ENCODE data around the gene ZNF550.
"Not testable (repeated sequence)": the region's sequence is repeated elsewhere in the genome, so short reads cannot be mapped to it uniquely, and the experiment has no call there.

Gene ZNF550

GRCh38 chr19:57559008-57559403 is 657 bp downstream of the ZNF550 start:
- peak overlapping the region; percentile 99 for H3K4me3 Mint-ChIP-seq
- peaks cover 1% of the 10 kb centered on the region for H3K27me3 Mint-ChIP-seq
- peaks cover 45% of the 10 kb centered on the region for H3K4me1 Mint-ChIP-seq
- H3K27ac Mint-ChIP-seq, result peak overlapping the region; percentile 91
- H3K36me3 Mint-ChIP-seq, result peaks cover 46% of the 10 kb centered on the region
- H3K9me3 Mint-ChIP-seq, result peaks cover 26% of the 10 kb centered on the region

GRCh38 chr19:57558525-57558924 is 1.1 kb downstream of the ZNF550 start:
- peak overlapping the region; percentile 91 for H3K27ac Mint-ChIP-seq
- H3K4me3 Mint-ChIP-seq, result peak overlapping the region; percentile 99
- H3K27me3 Mint-ChIP-seq, result peaks cover 1% of the 10 kb centered on the region
- H3K36me3 Mint-ChIP-seq, result peaks cover 49% of the 10 kb centered on the region
- H3K9me3 Mint-ChIP-seq, result peaks cover 26% of the 10 kb centered on the region
- H3K4me1 Mint-ChIP-seq, result peaks cover 45% of the 10 kb centered on the region

DNA sequence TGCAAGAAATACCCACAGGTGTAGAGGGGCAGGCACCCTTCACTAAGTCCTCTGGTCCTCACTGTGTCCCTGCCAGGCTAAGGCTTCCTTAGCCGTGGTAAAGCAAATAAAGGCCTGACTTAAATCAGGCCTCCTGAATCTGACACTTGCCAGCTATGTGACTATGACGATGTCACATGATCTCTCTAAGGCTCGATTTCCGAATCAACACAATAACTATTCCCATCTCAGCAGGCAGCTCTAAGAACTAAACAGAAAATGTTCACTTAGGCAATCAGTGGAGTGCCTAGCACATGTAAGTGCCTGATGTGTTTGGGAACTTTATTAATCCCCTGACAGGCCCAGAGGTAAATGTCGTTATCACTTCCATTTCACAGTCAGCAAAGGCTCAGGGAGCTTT is 2.0 kb downstream of the ZNF550 start:
- Mint-ChIP-seq H3K4me3 (peak overlapping the region; percentile 99), H3K9me3 (peaks cover 29% of the 10 kb centered on the region), H3K27me3 (peaks cover 1% of the 10 kb centered on the region), H3K4me1 (peaks cover 45% of the 10 kb centered on the region), H3K27ac (no peak overlapping the region), H3K36me3 (peaks cover 56% of the 10 kb centered on the region)

DNA sequence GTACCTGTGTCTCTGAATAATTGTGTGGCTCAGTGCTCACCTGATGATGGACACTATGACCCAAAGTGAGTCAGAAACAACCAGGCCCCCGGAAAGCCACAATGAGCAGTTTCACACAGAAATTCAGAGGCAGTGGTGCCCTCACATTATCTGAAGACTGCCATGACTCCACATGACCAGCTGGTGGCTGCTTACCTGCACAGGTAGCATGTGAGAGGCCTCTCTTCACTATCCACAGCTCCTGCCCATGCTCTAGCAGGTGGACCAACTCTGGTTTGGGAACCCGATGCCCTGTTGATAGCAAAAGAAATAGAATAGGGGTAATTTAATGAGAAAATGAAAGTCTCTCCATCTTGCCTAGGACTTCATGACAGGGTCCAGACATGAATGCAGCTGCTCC is 7.2 kb downstream of the ZNF550 start:
- Mint-ChIP-seq H3K27me3 (no peaks in the 10 kb centered on the region), H3K36me3 (peaks cover 86% of the 10 kb centered on the region), H3K9me3 (peaks cover 43% of the 10 kb centered on the region), H3K27ac (no peak overlapping the region), H3K4me1 (peaks cover 11% of the 10 kb centered on the region), H3K4me3 (no peak overlapping the region)

- H3K27me3 Mint-ChIP-seq, result no peaks in the 10 kb centered on the region
- no peak overlapping the region for H3K27ac Mint-ChIP-seq
- peaks cover 56% of the 10 kb centered on the region for H3K9me3 Mint-ChIP-seq
- H3K4me1 Mint-ChIP-seq, result no peaks in the 10 kb centered on the region
- H3K4me3 Mint-ChIP-seq, result no peak overlapping the region
- peaks cover 81% of the 10 kb centered on the region for H3K36me3 Mint-ChIP-seq
Measured at GRCh38 chr19:57546513-57546912, 13.2 kb downstream of the ZNF550 start.

DNA sequence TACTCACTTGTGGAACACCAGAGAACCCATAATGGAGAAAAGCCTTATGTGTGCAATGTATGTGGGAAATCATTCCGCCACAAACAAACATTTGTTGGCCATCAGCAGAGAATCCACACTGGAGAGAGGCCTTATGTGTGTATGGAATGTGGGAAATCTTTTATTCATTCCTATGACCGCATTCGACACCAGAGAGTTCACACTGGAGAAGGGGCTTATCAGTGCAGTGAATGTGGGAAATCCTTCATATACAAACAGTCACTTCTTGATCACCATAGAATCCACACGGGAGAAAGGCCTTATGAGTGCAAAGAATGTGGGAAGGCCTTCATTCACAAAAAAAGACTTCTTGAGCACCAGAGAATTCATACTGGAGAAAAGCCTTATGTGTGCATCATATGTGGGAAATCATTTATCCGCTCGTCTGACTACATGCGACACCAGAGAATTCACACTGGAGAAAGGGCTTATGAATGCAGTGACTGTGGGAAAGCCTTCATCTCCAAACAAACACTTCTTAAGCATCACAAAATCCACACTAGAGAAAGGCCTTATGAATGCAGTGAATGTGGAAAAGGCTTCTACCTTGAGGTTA is 21.6 kb downstream of the ZNF550 start:
- Mint-ChIP-seq H3K27ac (no peak overlapping the region), H3K36me3 (peaks cover 90% of the 10 kb centered on the region), H3K27me3 (no peaks in the 10 kb centered on the region), H3K4me3 (no peak overlapping the region), H3K9me3 (peaks cover 30% of the 10 kb centered on the region), H3K4me1 (no peaks in the 10 kb centered on the region)

GRCh38 chr19:57527136-57527881 is 32.4 kb downstream of the ZNF550 start, which contains the start of gene ZNF549:
Gene ZNF549, plus strand, starts transcription at chr19:57527356. Its CDS starts 218 bp downstream, at chr19:57527574.
- Mint-ChIP-seq H3K4me3 (peak within 1 kb of the TSS; percentile 99), H3K9me3 (peaks cover 26% of the 10 kb centered on the region), H3K27ac (peak within 1 kb of the TSS; percentile 81), H3K27me3 (no peaks in the 10 kb centered on the region), H3K36me3 (peaks cover 40% of the 10 kb centered on the region), H3K4me1 (peaks cover 35% of the 10 kb centered on the region)

DNA sequence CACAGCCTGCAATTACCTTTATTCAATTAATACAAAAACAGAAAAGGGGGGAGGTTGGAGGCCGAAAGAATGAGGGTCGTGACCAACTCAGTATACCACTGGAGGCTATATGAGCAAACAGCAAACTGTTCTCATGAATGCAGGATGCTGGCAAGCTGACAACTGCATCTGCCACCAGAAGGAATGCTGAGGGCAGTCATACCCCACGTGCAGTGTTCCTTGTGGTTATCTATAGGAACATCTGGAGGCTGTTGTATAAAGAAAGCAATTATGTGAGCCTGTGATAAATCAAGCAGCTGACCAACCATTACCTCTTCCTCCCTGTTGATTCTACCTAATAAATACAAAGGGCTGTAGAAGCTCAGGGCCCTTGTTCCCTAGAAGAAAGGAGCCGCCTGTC is 41.6 kb downstream of the ZNF550 start:
- Mint-ChIP-seq H3K36me3 (peaks cover 55% of the 10 kb centered on the region), H3K9me3 (peaks cover 25% of the 10 kb centered on the region)
- H3K4me1 Mint-ChIP-seq, H3K4me3 Mint-ChIP-seq, H3K27ac Mint-ChIP-seq, H3K27me3 Mint-ChIP-seq: not testable (repeated sequence)

DNA sequence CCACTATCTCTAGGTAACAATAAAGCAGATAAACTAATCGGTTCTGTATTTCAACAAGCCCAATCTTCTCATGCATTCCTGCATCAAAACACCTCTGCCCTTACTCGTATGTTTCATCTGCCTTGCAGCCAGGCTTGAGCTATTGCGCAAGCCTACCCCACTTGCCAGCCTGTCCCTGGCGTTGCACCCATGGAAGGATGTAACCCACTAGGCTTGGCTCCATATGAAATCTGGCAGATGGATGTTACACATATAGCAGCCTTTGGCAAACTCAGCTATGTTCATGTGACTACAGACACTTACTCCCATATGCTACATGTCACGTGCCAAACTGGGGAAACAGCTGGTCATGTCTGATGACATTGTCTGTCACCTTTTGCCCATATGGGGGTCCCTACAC is 44.4 kb downstream of the ZNF550 start:
- Mint-ChIP-seq H3K4me1 (no peaks in the 10 kb centered on the region), H3K4me3 (no peak overlapping the region), H3K27ac (no peak overlapping the region), H3K36me3 (peaks cover 62% of the 10 kb centered on the region), H3K9me3 (peaks cover 18% of the 10 kb centered on the region), H3K27me3 (no peaks in the 10 kb centered on the region)

- no peak overlapping the region for H3K27ac Mint-ChIP-seq
- peaks cover 74% of the 10 kb centered on the region for H3K36me3 Mint-ChIP-seq
- no peak overlapping the region for H3K4me3 Mint-ChIP-seq
- H3K27me3 Mint-ChIP-seq, result no peaks in the 10 kb centered on the region
- H3K9me3 Mint-ChIP-seq, result peaks cover 33% of the 10 kb centered on the region
- H3K4me1 Mint-ChIP-seq, result no peaks in the 10 kb centered on the region
Measured at GRCh38 chr19:57512845-57513244, 46.8 kb downstream of the ZNF550 start.

DNA sequence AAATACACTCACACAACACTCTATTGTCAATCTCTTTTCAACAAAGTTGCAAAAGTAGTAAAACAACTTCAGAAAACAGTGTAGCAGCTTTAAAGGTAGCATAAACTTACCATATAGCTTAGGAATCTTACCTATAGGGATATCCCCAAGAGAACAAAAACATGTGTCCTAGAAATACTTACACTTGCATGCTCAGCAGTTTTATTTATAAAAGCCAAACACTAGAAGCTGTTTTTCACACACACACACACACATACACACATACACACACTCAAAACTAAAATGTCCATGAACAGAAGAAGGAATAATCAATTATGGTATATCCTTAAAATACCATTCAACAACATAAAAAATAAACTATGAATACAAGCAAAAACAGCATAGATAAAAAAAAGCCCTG is 48.2 kb downstream of the ZNF550 start:
- Mint-ChIP-seq H3K9me3 (peaks cover 33% of the 10 kb centered on the region), H3K36me3 (peaks cover 77% of the 10 kb centered on the region)

DNA sequence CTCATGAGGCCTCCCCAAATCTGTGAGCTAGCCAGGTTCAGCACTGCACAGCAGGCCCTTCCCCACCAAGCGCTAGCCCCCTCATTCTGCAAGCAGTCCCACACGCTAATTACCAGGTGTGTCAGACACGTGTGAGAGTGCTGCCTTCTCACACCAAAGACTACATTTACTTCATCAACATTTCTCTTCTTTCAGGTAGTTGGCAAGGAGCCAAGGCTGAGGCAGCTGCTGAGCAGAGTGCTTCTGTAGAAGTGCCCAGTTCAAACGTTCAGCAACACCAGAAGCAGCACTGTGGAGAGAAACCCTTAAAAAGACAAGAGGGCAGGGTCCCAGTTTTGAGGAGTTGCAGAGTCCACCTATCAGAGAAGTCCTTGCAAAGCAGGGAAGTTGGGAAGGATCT is 53.5 kb downstream of the ZNF550 start:
- Mint-ChIP-seq H3K4me3 (peak overlapping the region; percentile 8), H3K9me3 (peaks cover 33% of the 10 kb centered on the region), H3K4me1 (peaks cover 18% of the 10 kb centered on the region), H3K27ac (no peak overlapping the region), H3K36me3 (peaks cover 78% of the 10 kb centered on the region), H3K27me3 (no peaks in the 10 kb centered on the region)

More for the DNA sequence above, 48.2 kb downstream of the ZNF550 start:
- Mint-ChIP-seq H3K4me3 (no peak overlapping the region), H3K4me1 (no peaks in the 10 kb centered on the region), H3K27ac (no peak overlapping the region), H3K27me3 (no peaks in the 10 kb centered on the region)

DNA sequence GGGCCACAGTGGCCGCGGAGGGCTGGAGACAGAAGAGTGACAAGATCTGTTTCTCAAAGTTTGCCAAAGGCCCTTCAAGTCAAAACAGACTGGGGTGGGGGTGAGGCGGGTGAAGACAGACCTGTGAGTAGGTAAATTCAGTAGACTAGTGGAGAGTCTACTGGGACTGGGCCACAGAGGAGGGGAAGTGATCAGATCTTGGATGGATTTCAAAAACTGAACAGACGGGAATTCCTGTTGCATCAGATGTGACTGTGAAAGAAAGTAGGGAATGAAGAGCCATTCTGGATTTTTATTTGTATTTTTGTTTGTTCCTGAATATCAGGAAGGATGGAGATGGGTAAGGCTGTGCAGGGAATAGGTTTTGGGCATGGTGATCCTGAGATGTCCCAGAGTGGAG is 59.3 kb downstream of the ZNF550 start:
- H3K9me3 Mint-ChIP-seq, result peaks cover 28% of the 10 kb centered on the region
- peaks cover 36% of the 10 kb centered on the region for H3K4me1 Mint-ChIP-seq
- peak overlapping the region; percentile 80 for H3K27ac Mint-ChIP-seq
- not testable (repeated sequence) for H3K27me3 Mint-ChIP-seq
- H3K36me3 Mint-ChIP-seq, result peaks cover 46% of the 10 kb centered on the region
- H3K4me3 Mint-ChIP-seq, result peak overlapping the region; percentile 93

DNA sequence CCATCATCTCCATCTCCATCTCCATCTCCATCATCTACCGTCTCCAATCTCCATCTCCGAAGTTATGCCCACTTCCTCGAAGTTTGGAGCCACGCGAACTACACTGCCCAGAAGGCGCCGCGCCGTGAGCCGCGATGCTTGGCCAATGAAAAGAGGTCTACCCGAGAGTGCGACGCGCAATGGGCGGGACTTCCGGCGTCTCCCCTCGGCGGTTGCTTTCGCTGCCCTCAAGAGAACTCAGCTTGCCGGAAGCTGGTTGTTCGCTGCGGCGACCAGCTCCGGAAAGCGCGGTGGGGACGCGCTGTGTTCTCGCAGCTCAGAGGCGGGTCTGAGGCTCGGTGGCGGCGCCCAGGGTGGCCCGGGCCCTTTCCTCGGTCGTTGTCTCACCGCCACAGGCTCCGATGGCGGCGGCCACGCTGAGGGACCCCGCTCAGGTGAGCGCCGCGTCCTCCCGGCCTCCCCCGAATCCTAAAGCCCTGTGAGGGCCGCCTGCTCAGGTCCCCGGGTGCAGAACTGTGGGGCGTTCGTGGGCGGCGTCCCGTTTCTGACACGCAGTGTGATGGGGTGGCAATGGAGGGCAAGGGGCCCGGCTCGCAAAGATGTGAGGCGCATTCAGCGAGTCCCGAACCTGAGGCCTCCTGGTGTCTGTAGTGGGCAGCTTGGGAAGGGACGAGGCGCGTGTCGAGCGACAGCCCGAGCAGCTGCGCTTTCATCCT is 59.8 kb downstream of the ZNF550 start, which contains the start of gene ZNF773:
Gene ZNF773 (plus strand): TSS at position 259 of the 716 bp plus-strand sequence. CDS start 143 bp downstream, at position 402.
- Mint-ChIP-seq H3K36me3 (peaks cover 46% of the 10 kb centered on the region), H3K27ac (peak within 1 kb of the TSS; percentile 96), H3K9me3 (peaks cover 28% of the 10 kb centered on the region), H3K4me3 (peak within 1 kb of the TSS; percentile 93), H3K4me1 (peaks cover 36% of the 10 kb centered on the region)
- H3K27me3 Mint-ChIP-seq, result not testable (repeated sequence)

DNA sequence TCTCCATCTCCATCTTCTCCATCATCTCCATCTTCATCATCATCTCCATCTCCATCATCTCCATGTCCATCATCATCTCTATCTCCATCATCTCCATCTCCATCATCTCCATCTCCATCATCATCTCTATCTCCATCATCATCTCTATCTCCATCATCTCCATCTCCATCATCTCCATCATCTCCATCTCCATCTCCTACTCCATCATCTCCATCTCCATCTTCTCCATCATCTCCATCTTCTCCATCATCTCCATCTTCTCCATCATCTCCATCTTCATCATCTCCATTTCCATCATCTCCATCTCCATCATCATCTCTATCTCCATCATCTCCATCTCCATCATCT is 60.4 kb downstream of the ZNF550 start:
- H3K27me3 Mint-ChIP-seq, result not testable (repeated sequence)
- Mint-ChIP-seq H3K4me1 (peaks cover 36% of the 10 kb centered on the region), H3K27ac (peak overlapping the region; percentile 96), H3K4me3 (peak overlapping the region; percentile 93), H3K9me3 (peaks cover 28% of the 10 kb centered on the region), H3K36me3 (peaks cover 47% of the 10 kb centered on the region)

DNA sequence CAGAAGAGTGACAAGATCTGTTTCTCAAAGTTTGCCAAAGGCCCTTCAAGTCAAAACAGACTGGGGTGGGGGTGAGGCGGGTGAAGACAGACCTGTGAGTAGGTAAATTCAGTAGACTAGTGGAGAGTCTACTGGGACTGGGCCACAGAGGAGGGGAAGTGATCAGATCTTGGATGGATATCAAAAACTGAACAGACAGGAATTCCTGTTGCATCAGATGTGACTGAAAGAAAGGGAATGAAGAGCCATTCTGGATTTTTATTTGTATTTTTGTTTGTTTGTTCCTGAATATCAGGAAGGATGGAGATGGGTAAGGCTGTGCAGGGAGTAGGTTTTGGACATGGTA is 71.4 kb downstream of the ZNF550 start:
- H3K27me3 Mint-ChIP-seq, result not testable (repeated sequence)
- Mint-ChIP-seq H3K4me3 (peak overlapping the region; percentile 74), H3K9me3 (peaks cover 31% of the 10 kb centered on the region), H3K4me1 (peaks cover 15% of the 10 kb centered on the region), H3K36me3 (peaks cover 43% of the 10 kb centered on the region), H3K27ac (peak overlapping the region; percentile 62)

Measured in activated naive CD4-positive, alpha-beta T cell treated with anti-CD3 and anti-CD28 coated beads, Interleukin-2, amount 50 U/mL, for 24 hours (primary cell).